A673 (cell line): ENCODE measurements around the gene MGLL.

Experiments
- CTCF ChIP-seq: fragments of 300-800, 200-600 bp; sonication (generic); conservative IDR thresholded peaks from 2 replicates; pipeline ENCODE4 v1.5.1; 2017; ENCODE audit warnings: low read depth, mild to moderate bottlenecking, antibody characterized with exemption, low read length, moderate library complexity, mixed read lengths
- EZH2 ChIP-seq: fragments of 200-600 bp; sonication (generic); IDR thresholded peaks from 2 replicates; pipeline ENCODE4 v1.6.1; 2017; ENCODE audit warnings: borderline replicate concordance, low read depth, mild to moderate bottlenecking, mixed read lengths, antibody characterized with exemption, low read length; ENCODE audit not compliant: poor library complexity, severe bottlenecking

GRCh38 chr3:127827808-127828207, 5.5 kb upstream of the MGLL start:
- TF ChIP-seq CTCF (no peak), EZH2 (no peak)
